Ishikawa (cell line): ENCODE data around the gene CMSS1.

Experiments used
- CEBPB ChIP-seq: IDR thresholded peaks from 2 replicates; pipeline ENCODE4 v1.6.1; 2012
- EGR1 ChIP-seq: IDR thresholded peaks from 2 replicates; pipeline ENCODE4 v1.6.1; 2012
- EP300 ChIP-seq: IDR thresholded peaks from 2 replicates; pipeline ENCODE4 v1.6.1; 2012; ENCODE audit warnings: borderline replicate concordance
- FOXM1 ChIP-seq: IDR thresholded peaks from 2 replicates; pipeline ENCODE4 v1.6.1; 2012; ENCODE audit warnings: low read depth, borderline replicate concordance
- RAD21 ChIP-seq: IDR thresholded peaks from 2 replicates; pipeline ENCODE4 v1.6.1; 2012; ENCODE audit warnings: low read depth
- TAF1 ChIP-seq: IDR thresholded peaks from 2 replicates; pipeline ENCODE4 v1.6.1; 2012; ENCODE audit warnings: low read depth, mild to moderate bottlenecking
- TCF12 ChIP-seq: IDR thresholded peaks from 2 replicates; pipeline ENCODE4 v1.6.1; 2012; ENCODE audit warnings: low read depth
- TEAD4 ChIP-seq: IDR thresholded peaks from 2 replicates; pipeline ENCODE4 v1.6.1; 2012
- YY1 ChIP-seq: IDR thresholded peaks from 2 replicates; pipeline ENCODE4 v1.6.1; 2012; ENCODE audit warnings: low read depth
- ZBTB7A ChIP-seq: IDR thresholded peaks from 2 replicates; pipeline ENCODE4 v1.6.1; 2012; ENCODE audit warnings: low read depth
- TF ChIP-seq, protein P1 (sequence below): IDR thresholded peaks from 2 replicates; pipeline ENCODE4 v1.6.1; 2012; ENCODE audit warnings: low read depth, mild to moderate bottlenecking
- TF ChIP-seq, protein P2 (sequence below): IDR thresholded peaks from 2 replicates; pipeline ENCODE4 v1.6.1; 2012
- TF ChIP-seq, protein P3 (sequence below): IDR thresholded peaks from 2 replicates; pipeline ENCODE4 v1.6.1; 2012

DNA sequence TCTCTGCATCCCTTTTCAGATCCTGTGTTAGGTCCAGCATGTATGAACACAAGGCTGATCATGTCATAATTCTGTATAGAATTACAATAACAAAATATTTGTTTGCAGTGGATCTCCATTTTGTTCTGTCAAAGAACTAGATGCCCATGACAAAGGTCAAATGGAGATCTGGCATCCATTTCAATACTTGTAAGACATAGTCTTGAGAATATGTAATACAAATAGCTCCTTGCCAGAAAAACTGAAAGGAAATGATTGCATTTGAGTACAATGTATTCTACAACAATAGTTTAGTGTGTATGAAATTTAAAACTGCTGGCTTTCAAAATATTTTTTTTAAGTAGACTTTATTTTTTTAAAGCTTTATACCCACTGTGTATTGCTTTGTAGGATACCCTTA is 101.1 kb downstream of the CMSS1 start:
- TF ChIP-seq, protein P1, sequence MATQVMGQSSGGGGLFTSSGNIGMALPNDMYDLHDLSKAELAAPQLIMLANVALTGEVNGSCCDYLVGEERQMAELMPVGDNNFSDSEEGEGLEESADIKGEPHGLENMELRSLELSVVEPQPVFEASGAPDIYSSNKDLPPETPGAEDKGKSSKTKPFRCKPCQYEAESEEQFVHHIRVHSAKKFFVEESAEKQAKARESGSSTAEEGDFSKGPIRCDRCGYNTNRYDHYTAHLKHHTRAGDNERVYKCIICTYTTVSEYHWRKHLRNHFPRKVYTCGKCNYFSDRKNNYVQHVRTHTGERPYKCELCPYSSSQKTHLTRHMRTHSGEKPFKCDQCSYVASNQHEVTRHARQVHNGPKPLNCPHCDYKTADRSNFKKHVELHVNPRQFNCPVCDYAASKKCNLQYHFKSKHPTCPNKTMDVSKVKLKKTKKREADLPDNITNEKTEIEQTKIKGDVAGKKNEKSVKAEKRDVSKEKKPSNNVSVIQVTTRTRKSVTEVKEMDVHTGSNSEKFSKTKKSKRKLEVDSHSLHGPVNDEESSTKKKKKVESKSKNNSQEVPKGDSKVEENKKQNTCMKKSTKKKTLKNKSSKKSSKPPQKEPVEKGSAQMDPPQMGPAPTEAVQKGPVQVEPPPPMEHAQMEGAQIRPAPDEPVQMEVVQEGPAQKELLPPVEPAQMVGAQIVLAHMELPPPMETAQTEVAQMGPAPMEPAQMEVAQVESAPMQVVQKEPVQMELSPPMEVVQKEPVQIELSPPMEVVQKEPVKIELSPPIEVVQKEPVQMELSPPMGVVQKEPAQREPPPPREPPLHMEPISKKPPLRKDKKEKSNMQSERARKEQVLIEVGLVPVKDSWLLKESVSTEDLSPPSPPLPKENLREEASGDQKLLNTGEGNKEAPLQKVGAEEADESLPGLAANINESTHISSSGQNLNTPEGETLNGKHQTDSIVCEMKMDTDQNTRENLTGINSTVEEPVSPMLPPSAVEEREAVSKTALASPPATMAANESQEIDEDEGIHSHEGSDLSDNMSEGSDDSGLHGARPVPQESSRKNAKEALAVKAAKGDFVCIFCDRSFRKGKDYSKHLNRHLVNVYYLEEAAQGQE = no peak
- TF ChIP-seq EP300 (no peak), YY1 (no peak), TEAD4 (no peak), CEBPB (no peak), EGR1 (no peak), TCF12 (no peak), TAF1 (no peak), RAD21 (no peak), ZBTB7A (no peak), FOXM1 (no peak)
- TF ChIP-seq, protein P2, sequence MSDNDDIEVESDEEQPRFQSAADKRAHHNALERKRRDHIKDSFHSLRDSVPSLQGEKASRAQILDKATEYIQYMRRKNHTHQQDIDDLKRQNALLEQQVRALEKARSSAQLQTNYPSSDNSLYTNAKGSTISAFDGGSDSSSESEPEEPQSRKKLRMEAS = no peak
- TF ChIP-seq, protein P3, sequence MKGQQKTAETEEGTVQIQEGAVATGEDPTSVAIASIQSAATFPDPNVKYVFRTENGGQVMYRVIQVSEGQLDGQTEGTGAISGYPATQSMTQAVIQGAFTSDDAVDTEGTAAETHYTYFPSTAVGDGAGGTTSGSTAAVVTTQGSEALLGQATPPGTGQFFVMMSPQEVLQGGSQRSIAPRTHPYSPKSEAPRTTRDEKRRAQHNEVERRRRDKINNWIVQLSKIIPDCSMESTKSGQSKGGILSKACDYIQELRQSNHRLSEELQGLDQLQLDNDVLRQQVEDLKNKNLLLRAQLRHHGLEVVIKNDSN = no peak
